Lung (tissue), 12 donors: Measurements from ENCODE around the gene C16orf92. TPM values are rescaled to one million over a fixed set of nuclear protein-coding genes. Genes with fewer than 3 reads are reported as not detected.

Experiments
- ATAC-seq: fragments of 200-7000 bp; cut with Tn5 transposase; one replicate; pipeline ENCODE4 v1.9.1; 2020; ENCODE audit warnings: moderate number of reproducible peaks; ENCODE audit not compliant: insufficient read depth, low FRiP score
- DNase-seq, 3 donors: peaks; one replicate each; pipeline ENCODE4 v3.0.0-alpha.2; 2013 to 2017
- H3K27ac ChIP-seq, 2 donors: one replicate each; pipeline ENCODE4 v1.5.1; 2013; ENCODE audit warnings: mild to moderate bottlenecking in 2 of 2, moderate library complexity in 2 of 2, control low read depth in 1 of 2, inconsistent platforms in 1 of 2, low read depth in 1 of 2, low read length in 1 of 2
- H3K27me3 ChIP-seq, 3 donors: one replicate each; pipeline ENCODE4 v1.5.1; 2013; ENCODE audit warnings: low read length in 2 of 3; ENCODE audit not compliant: control insufficient read depth in 3 of 3, insufficient read depth in 3 of 3
- H3K36me3 ChIP-seq, 4 donors: one replicate each; pipeline ENCODE4 v1.5.1; 2013; ENCODE audit warnings: low read length in 4 of 4, mild to moderate bottlenecking in 1 of 4, moderate library complexity in 1 of 4; ENCODE audit not compliant: control insufficient read depth in 4 of 4, insufficient read depth in 4 of 4
- H3K4me1 ChIP-seq, 5 donors: one replicate each; pipeline ENCODE4 v1.5.1; 2013; ENCODE audit warnings: low read length in 5 of 5, mild to moderate bottlenecking in 2 of 5, moderate library complexity in 1 of 5; ENCODE audit not compliant: control insufficient read depth in 5 of 5, insufficient read depth in 5 of 5
- H3K4me3 ChIP-seq: one replicate; pipeline ENCODE4 v1.5.1; 2013; ENCODE audit warnings: mild to moderate bottlenecking, control low read depth, moderate library complexity
- H3K9ac ChIP-seq, 2 donors: one replicate each; pipeline ENCODE4 v1.5.1; 2013; ENCODE audit warnings: low read length in 2 of 2, control low read depth in 1 of 2; ENCODE audit not compliant: insufficient read depth in 1 of 2
- H3K9me3 ChIP-seq, 4 donors: one replicate each; pipeline ENCODE4 v1.5.1; 2013; ENCODE audit warnings: low read length in 3 of 4, mild to moderate bottlenecking in 1 of 4, moderate library complexity in 1 of 4; ENCODE audit not compliant: control insufficient read depth in 4 of 4, insufficient read depth in 3 of 4
- WGBS, 2 donors: extraction: QIAGEN DNeasy Blood & Tissue Kit; methylation state at CpG; one replicate each; pipeline ENCODE4 v1.1.7; 2013; 5-methylcytosine and 5-hydroxymethylcytosine counted together
- polyA plus RNA-seq, 2 donors: library from polyadenylated mRNA; stranded (reverse); fragments of 200-250 nt; gene quantifications; one replicate each; pipeline ENCODE4 v1.2.1, GENCODE V29; 2013
- total RNA-seq, 2 donors: library from RNA; depleted of rRNA in 1 of 2; stranded (reverse); fragments of >200 nt in 1 of 2; gene quantifications; one replicate each; pipeline ENCODE4 v1.2.1, GENCODE V29; 2014 to 2021
- TF ChIP-seq, protein P1 (sequence below): IDR thresholded peaks from 2 replicates; pipeline ENCODE4 v1.5.1; 2012; ENCODE audit warnings: mild to moderate bottlenecking; ENCODE audit errors: control extremely low read depth, extremely low read depth
- donor health status: control.
- donor health status: control.
- donor health status: Bipolar disorder and iron deficiency.
- donor health status: healthy.
- donor health status: DM: yes; HTN: yes; CAD: no.

Gene C16orf92
- total and polyA plus RNA-seq, 4 donors: not detected

DNA sequence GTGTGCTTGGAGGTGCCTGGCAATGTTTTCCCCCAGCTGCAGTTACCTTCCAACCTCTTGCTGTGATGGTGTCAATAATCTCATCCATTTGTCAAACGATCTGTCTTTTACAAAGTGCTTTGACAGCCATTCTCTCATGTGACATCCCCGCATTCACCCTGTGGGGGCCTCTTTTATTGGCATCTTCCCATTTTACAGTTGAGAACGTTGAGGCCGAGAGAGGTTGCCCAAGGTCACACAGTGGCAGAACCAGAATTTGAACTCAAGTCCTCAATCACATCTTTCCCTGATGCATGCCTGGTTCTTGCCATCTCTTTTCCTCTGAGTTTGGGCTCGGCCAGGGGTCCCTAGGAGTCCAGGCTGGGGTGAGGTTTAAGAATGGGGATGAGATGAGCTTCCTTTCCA lies 47.9 kb upstream of the C16orf92 start:
- Histone ChIP-seq H3K27ac (peak overlapping the region; percentile 87 to 95), H3K36me3 (peaks cover 3 to 37% (median 30%) of the 10 kb centered on the region in 4 donors), H3K4me3 (peak overlapping the region; percentile 91), H3K27me3 (no peaks in the 10 kb centered on the region), H3K9ac (peak overlapping the region; percentile 60 to 90), H3K9me3 (peaks cover 0 to 3% (median 0%) of the 10 kb centered on the region in 4 donors), H3K4me1 (peaks cover 14 to 31% (median 21%) of the 10 kb centered on the region in 5 donors)
- WGBS, 2 donors: 45 to 59% methylated on average over 5 of the region's 5 CpGs
- DNase-seq (no peak), ATAC-seq (no peak)
- TF ChIP-seq, protein P1, sequence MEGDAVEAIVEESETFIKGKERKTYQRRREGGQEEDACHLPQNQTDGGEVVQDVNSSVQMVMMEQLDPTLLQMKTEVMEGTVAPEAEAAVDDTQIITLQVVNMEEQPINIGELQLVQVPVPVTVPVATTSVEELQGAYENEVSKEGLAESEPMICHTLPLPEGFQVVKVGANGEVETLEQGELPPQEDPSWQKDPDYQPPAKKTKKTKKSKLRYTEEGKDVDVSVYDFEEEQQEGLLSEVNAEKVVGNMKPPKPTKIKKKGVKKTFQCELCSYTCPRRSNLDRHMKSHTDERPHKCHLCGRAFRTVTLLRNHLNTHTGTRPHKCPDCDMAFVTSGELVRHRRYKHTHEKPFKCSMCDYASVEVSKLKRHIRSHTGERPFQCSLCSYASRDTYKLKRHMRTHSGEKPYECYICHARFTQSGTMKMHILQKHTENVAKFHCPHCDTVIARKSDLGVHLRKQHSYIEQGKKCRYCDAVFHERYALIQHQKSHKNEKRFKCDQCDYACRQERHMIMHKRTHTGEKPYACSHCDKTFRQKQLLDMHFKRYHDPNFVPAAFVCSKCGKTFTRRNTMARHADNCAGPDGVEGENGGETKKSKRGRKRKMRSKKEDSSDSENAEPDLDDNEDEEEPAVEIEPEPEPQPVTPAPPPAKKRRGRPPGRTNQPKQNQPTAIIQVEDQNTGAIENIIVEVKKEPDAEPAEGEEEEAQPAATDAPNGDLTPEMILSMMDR: no peak

DNA sequence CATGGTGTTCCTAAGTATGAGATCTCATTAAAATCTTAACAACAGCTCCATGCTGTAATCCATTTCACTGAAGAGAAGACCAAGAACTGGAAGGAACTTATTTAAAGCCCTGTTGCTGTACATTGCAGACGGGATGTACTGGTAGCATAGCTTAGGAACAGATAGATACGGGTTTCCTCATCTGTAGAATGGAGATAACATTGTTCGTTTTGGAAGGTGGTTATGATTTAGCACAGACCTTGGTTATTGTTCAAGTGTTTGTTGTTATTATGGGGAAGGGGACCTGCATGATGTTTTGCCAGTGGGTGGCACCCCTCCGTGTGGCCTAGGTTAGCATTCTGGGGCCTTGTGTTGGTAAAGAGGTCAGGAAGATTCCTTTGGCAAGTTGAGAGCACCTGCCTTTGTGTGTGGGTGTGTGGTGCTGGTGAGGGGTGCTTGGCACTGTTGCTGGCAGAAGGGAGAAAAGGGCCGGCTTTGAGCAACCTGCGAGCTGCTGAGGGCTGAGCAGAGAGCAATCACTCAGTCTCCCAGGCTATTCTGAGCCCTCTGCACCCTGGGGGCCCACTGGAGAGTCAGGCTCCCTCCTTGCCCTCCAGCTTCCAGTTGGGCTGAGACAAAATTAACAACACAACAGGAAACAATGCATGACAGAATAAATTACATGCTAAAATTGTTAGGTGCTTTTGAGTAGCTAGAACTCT lies 47.0 kb upstream of the C16orf92 start:
- H3K9ac ChIP-seq: peak overlapping the region; percentile 48 to 60
- no peaks in the 10 kb centered on the region for H3K27me3 ChIP-seq
- peaks cover 14 to 31% (median 21%) of the 10 kb centered on the region in 5 donors for H3K4me1 ChIP-seq
- DNase-seq (no peak), ATAC-seq (no peak)
- H3K9me3 ChIP-seq: peaks cover 0 to 3% (median 0%) of the 10 kb centered on the region in 4 donors
- TF ChIP-seq, protein P1: no peak
- 16 to 29% methylated on average over 6 of the region's 6 CpGs for whole genome bisulfite sequencing, 2 donors
- H3K4me3 ChIP-seq: peak overlapping the region; percentile 11
- H3K36me3 ChIP-seq: peaks cover 7 to 43% (median 34%) of the 10 kb centered on the region in 4 donors
- H3K27ac ChIP-seq: peak overlapping the region; percentile 87 to 95

DNA sequence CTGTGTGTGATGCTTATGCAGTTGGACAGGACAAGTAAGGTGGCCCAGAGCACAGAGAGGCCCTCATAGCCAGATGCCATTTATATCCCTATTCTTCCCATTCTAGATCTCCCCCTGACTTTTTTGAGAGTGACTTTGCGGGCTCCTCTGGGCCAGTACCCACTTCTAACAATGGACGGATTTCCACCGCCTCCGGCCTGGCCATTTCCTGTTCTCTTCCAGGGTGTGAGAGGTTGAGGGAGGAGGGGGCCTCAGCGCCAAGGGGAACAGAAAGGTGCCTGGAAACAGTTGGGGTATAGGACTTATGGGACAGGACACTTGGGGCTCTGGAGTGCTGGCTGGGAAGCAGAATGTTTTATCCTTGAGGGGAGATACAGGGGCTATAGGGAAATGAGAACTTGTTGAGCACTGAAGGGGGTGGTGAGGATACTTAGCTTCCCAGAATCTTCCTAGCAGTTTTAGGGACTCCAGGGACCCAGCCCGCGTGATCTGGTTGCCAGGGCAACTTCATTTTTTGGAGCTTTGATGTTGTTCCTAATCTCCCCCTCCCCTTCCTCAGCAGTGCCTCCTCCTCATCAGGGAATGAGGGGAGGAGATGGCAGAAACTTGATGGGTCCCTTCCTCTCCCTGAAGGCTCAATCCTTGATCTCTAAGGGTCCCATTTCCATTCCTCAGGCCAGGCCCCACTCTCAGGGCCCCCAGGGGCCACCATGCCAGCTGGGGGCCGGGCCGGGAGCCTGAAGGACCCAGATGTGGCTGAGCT lies 45.8 kb upstream of the C16orf92 start:
- no peak overlapping the region for H3K4me3 ChIP-seq
- H3K36me3 ChIP-seq: peaks cover 15 to 52% (median 39%) of the 10 kb centered on the region in 4 donors
- peak overlapping the region; percentile 71 to 87 for H3K27ac ChIP-seq
- H3K27me3 ChIP-seq: no peaks in the 10 kb centered on the region
- TF ChIP-seq, protein P1: no peak
- H3K9me3 ChIP-seq: peaks cover 0 to 3% (median 0%) of the 10 kb centered on the region in 4 donors
- 63 to 73% methylated on average over 9 of the region's 9 CpGs for WGBS, 2 donors
- H3K4me1 ChIP-seq: peaks cover 14 to 31% (median 21%) of the 10 kb centered on the region in 5 donors
- no peak overlapping the region for H3K9ac ChIP-seq
- DNase-seq: no peak
- ATAC-seq: no peak
